Stimulated activated CD4-positive, alpha-beta T cell treated with anti-CD3 and anti-CD28 coated beads, TNF-alpha, amount 100 ng/mL, for 1 hour (primary cell): ENCODE data around the gene RCC1.
"Not testable (repeated sequence)": the region's sequence is repeated elsewhere in the genome, so short reads cannot be mapped to it uniquely, and the experiment has no call there.

Experiments used
- DNase-seq, 3 donors: peaks; one replicate each; pipeline ENCODE4 v3.0.0-alpha.2; 2020; ENCODE audit warnings: low read depth in 3 of 3, low spot score in 1 of 3

Gene RCC1, protein sequence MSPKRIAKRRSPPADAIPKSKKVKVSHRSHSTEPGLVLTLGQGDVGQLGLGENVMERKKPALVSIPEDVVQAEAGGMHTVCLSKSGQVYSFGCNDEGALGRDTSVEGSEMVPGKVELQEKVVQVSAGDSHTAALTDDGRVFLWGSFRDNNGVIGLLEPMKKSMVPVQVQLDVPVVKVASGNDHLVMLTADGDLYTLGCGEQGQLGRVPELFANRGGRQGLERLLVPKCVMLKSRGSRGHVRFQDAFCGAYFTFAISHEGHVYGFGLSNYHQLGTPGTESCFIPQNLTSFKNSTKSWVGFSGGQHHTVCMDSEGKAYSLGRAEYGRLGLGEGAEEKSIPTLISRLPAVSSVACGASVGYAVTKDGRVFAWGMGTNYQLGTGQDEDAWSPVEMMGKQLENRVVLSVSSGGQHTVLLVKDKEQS

DNA sequence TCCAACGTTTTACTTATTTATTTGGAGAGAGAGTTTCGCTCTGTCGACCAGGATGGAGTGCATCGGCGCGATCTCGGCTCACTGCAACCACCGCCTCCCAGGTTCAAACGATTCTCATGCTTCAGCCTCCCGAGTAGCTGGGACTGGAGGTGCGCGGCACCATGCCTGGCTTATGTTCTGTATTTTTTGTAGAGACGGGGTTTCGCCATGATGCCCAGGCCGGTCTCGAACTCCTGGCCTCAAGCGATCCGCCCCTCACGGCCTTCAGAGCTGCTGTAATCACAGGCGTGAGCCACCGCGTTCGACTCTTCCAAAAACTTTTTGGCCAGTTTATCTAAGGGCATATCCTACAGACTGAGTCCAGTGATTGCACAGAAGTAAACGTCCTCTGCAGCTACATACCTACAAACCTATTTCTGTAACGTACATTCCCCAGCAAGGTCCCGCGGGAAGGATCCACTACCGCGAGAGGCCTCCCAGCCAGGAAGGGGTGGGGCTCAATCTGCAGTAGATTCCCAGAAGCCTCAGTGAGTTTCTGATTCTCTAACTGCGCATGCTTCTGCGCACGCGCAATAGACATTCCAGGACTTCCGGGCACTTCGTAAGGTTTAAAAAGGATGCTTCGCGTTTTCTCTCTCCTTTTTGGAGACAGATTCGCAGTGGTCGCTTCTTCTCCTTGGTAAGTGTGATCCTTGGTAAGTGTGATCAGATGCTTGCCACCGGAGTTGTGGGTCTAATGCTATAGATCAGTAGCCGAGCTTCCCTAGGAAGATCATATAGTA, at the start of gene RCC1:
Gene RCC1 (plus strand): TSS at position 638 of the 782 bp plus-strand sequence. CDS start 23,824 bp downstream, outside the sequence.
- peak; percentile 78 to 95 (median 89) for DNase-seq

DNA sequence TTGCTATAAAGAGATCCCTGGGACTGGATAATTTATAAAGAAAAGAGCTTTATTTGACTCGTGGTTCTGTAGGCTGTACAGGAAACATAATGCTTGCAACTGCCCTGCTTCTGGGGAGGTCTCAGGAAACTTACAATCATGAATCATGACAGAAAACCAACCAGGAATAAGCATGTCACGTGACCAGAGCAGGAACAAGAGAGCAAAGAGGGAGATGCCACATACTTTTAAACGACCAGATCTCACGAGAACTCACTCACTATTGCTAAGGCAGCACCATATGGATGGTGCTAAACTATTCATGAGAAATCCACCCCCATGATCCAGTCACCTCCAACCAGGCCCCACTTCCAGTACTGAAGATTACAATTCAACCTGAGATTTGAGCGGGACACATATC, 49.8 kb upstream of the RCC1 start:
- DNase-seq: no peak

- no peak for DNase-seq
These were observed 48.2 kb upstream of the RCC1 start for GRCh38 chr1:28457678-28458077.

GRCh38 chr1:28458237-28459228, 47.3 kb upstream of the RCC1 start:
- no peak for DNase-seq

DNA sequence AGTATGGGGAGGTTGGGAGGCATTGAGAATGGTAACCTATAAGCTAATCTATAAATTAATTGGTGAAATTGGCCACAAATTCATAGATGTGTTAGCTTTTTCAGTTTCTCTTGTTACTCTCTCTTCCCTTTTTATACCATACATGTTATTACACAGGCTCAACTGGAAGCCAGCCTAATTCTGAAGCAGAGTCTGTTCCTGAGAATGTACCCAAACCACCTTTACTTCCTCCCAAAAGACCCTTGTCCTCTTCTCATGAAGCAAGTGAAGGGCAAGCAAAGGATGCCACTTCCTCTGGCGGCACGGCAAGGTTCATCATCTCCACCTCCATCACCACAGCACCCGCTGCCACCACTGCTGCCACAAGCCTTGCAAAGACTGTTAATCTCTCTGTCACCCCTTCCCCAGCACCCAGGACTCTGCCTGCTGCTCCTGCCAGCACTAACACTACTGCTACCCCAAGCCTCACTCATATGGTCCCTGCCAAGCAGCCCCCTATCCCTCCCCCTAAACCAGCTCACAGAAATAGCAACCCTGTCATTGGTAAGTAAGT, 39.5 kb upstream of the RCC1 start:
- no peak for DNase-seq

DNA sequence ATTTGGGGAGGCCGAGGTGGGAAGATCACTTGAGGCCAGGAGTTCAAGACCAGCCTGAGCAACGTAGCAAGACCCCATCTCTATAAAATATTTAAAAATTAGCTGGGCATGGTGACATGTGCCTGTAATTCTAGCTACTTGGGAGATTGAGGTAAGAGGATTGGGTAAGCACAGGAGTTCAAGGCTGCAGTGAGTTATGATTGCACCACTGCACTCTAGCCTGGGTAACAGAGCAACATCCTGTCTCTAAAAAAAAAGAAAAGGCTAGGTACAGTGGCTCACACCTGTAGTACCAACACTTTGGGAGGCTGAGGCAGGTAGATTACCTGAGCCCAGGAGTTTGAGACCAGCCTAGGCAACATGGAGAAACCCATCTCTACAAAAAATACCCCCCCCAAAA, 35.7 kb upstream of the RCC1 start:
- no peak for DNase-seq

GRCh38 chr1:28479497-28479896, 26.3 kb upstream of the RCC1 start:
- not testable (repeated sequence) for DNase-seq

DNA sequence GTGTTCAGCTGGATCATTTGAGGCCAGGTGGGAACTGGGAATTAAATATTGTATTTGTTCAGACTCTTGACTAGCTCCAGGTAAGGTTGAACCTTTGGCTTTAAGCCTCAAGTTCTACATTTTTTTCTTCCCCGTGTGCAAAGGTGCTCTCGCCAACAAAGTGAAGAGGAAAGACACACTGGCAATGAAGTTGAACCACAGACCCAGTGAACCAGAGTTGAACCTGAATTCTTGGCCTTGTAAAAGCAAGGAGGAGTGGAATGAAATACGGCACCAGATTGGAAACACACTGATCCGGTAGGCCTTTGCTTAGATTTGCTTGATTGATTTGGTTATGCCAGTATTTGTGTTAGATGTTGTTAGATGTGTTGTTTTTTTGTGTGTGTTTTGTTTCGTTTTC, 25.5 kb upstream of the RCC1 start:
- no peak for DNase-seq

GRCh38 chr1:28482138-28482537, 23.7 kb upstream of the RCC1 start:
- DNase-seq: no peak

DNA sequence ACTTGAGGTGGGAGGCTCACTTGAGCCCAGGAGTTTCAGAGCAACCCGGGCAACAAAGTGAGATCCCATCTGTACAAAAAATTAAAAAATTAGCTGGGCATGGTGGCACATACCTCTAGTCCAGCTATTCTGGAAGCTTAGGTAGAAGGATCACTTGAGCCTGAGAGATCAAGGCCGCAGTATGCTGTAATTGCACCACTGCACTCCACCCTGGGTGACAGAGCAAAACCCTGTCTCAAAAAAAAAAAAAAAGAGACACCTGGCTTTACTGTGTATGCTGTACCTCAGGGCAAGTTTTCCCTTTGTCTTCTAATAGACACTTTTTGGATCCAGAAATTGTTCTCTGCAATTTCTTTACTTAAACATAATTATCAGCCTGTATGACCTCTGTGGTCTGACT, 23.1 kb upstream of the RCC1 start:
- DNase-seq: no peak

GRCh38 chr1:28494737-28495136, 11.1 kb upstream of the RCC1 start:
- no peak for DNase-seq

DNA sequence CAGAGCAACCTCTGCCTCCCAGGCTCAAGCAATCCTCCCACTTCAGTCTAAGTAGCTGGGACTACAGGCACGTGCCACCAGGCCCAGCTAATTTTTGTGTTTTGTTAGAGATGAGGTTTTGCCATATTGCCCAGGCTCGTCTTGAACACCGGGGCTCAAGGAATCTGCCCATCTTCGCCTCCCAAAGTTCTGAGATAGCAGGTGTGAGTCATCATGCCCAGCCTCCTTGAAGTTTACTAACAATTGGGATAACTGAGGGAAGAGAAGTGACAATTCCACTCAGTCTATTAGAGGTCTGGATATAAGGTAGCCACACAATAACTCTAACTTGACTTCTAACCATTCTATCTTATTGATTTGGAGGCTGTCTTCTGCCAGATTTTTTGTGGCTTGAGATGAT, 6.3 kb upstream of the RCC1 start:
- no peak for DNase-seq

DNA sequence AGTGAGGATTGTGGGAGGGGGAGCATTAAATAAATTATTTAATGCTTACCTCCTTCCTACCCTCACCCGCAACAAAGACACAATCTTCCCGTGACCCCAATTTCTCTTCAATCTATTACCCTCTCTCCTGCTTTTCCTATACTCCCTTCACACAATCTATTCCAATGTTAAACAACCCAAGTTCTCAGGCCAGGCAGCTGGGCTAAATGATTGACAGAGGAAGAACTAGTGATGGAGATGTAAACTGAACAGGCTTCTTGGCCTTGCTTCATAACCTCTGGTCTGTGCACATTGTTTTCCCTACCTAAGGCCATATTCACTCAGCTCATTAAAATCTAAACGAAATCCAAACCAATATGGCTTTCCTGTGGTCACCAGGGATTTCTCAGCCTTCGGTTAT, 3.9 kb upstream of the RCC1 start:
- no peak for DNase-seq

DNA sequence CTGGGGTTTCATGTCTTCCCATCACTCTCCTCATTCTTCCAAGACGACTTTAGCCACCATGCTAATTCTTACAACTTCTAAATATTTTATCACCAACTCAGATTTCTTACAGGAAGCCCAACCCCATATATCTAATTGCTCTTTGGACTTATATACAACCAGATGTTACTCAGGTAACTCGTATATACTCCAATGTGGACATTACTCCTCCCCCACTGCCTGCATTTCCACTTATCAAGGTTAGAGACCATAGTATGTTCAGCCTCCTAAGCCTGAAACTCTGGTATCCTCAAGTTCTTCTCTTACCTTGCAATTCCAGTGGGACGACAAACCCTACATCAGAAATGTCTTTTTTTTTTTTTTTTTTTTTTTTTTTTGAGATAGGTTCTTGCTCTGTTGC, 2.7 kb upstream of the RCC1 start:
- no peak for DNase-seq

- DNase-seq: no peak
These were observed 1.0 kb downstream of the RCC1 start for GRCh38 chr1:28506907-28507246.

DNA sequence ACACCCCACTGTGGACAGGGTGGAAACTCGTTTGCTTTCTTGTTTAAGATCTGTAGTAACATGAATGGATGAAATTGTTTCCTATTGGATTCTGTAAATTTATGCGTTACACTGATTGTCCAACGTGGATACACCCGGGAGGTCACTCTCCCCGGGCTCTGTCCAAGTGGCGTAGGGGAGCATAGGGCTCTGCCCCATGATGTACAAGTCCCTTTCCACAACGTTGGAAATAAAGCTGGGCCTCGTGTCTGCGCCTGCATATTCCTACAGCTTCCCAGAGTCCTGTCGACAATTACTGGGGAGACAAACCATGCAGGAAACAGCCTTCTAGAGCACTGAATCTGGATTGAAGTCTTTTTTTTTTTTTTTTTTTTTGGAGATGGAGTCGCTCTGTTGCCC, 1.4 kb downstream of the RCC1 start:
- peak in 1 of 3 donors; percentile 41 for DNase-seq

GRCh38 chr1:28507646-28508434, 2.0 kb downstream of the RCC1 start:
- DNase-seq: peak in 1 of 3 donors; percentile 27

- DNase-seq: peak in 1 of 3 donors; percentile 34
These were observed 2.6 kb downstream of the RCC1 start for GRCh38 chr1:28508435-28508754.

GRCh38 chr1:28509705-28510272, 3.9 kb downstream of the RCC1 start:
- peak in 1 of 3 donors; percentile 31 for DNase-seq
